HG03469 (cell line): ENCODE measurements around the gene MLLT3.

Experiments used
- ATAC-seq: cut with Tn5 transposase; IDR thresholded peaks from one replicate; pipeline ENCODE4 v1.9.1; 2021; ENCODE audit warnings: mild to moderate bottlenecking, moderate library complexity, moderate number of reproducible peaks; ENCODE audit not compliant: unreplicated experiment

Gene MLLT3

GRCh38 chr9:20481437-20481836 is 140.9 kb downstream of the MLLT3 start:
- no peak for ATAC-seq

- no peak for ATAC-seq
Measured at GRCh38 chr9:20480249-20480648, 142.1 kb downstream of the MLLT3 start.

GRCh38 chr9:20479419-20480155 is 142.7 kb downstream of the MLLT3 start:
- ATAC-seq = no peak

- no peak for ATAC-seq
Measured at GRCh38 chr9:20478786-20479185, 143.5 kb downstream of the MLLT3 start.

- no peak for ATAC-seq
Measured at GRCh38 chr9:20477940-20478620, 144.2 kb downstream of the MLLT3 start.

- ATAC-seq = no peak
Measured at GRCh38 chr9:20476912-20477521, 145.3 kb downstream of the MLLT3 start.

- ATAC-seq = no peak
Measured at GRCh38 chr9:20474496-20474895, 147.8 kb downstream of the MLLT3 start.

GRCh38 chr9:20473515-20474013 is 148.7 kb downstream of the MLLT3 start:
- no peak for ATAC-seq

GRCh38 chr9:20472342-20473045 is 149.8 kb downstream of the MLLT3 start:
- ATAC-seq = no peak

GRCh38 chr9:20466328-20467008 is 155.8 kb downstream of the MLLT3 start:
- no peak for ATAC-seq

GRCh38 chr9:20464242-20464641 is 158.1 kb downstream of the MLLT3 start:
- no peak for ATAC-seq

GRCh38 chr9:20463823-20464222 is 158.5 kb downstream of the MLLT3 start:
- no peak for ATAC-seq

GRCh38 chr9:20462410-20462809 is 159.9 kb downstream of the MLLT3 start:
- ATAC-seq = no peak

GRCh38 chr9:20447291-20447690 is 175.0 kb downstream of the MLLT3 start:
- no peak for ATAC-seq

GRCh38 chr9:20446248-20446647 is 176.1 kb downstream of the MLLT3 start:
- ATAC-seq = no peak

- ATAC-seq = no peak
Measured at GRCh38 chr9:20442461-20443319, 179.6 kb downstream of the MLLT3 start.

GRCh38 chr9:20441711-20442423 is 180.4 kb downstream of the MLLT3 start:
- ATAC-seq = peak; percentile 42

- ATAC-seq = no peak
Measured at GRCh38 chr9:20441166-20441565, 181.1 kb downstream of the MLLT3 start.

GRCh38 chr9:20437476-20437875 is 184.8 kb downstream of the MLLT3 start:
- ATAC-seq = no peak
